GM19025 (cell line): Measurements from ENCODE around the gene USP28.

Experiments used
- ATAC-seq: cut with Tn5 transposase; IDR thresholded peaks from one replicate; pipeline ENCODE4 v1.9.1; 2021; ENCODE audit warnings: mild to moderate bottlenecking, low read depth, moderate library complexity; ENCODE audit not compliant: unreplicated experiment

USP28 gene

GRCh38 chr11:113876798-113877669 lies 1.7 kb upstream of the USP28 start:
- no peak for ATAC-seq

GRCh38 chr11:113876074-113876797 lies 864 bp upstream of the USP28 start:
- ATAC-seq, result no peak

GRCh38 chr11:113874581-113875233 lies 665 bp downstream of the USP28 start:
- ATAC-seq, result peak; percentile 30

GRCh38 chr11:113874096-113874495 lies 1.3 kb downstream of the USP28 start:
- no peak for ATAC-seq

GRCh38 chr11:113873236-113873626 lies 2.1 kb downstream of the USP28 start:
- ATAC-seq, result no peak

- ATAC-seq, result no peak
Measured at GRCh38 chr11:113871336-113871735, 4.0 kb downstream of the USP28 start.

- no peak for ATAC-seq
Measured at GRCh38 chr11:113867843-113868503, 7.4 kb downstream of the USP28 start.

- no peak for ATAC-seq
Measured at GRCh38 chr11:113865873-113866272, 9.5 kb downstream of the USP28 start.

- ATAC-seq, result no peak
Measured at GRCh38 chr11:113864410-113864809, 11.0 kb downstream of the USP28 start.

GRCh38 chr11:113862435-113862834 lies 12.9 kb downstream of the USP28 start:
- ATAC-seq, result no peak

GRCh38 chr11:113859665-113860064 lies 15.7 kb downstream of the USP28 start:
- no peak for ATAC-seq

GRCh38 chr11:113856966-113857759 lies 18.2 kb downstream of the USP28 start:
- no peak for ATAC-seq

GRCh38 chr11:113855803-113856202 lies 19.6 kb downstream of the USP28 start:
- ATAC-seq, result no peak

GRCh38 chr11:113850188-113850587 lies 25.2 kb downstream of the USP28 start:
- no peak for ATAC-seq

- no peak for ATAC-seq
Measured at GRCh38 chr11:113849713-113850112, 25.7 kb downstream of the USP28 start.

- ATAC-seq, result no peak
Measured at GRCh38 chr11:113847580-113847979, 27.8 kb downstream of the USP28 start.

- no peak for ATAC-seq
Measured at GRCh38 chr11:113847111-113847510, 28.3 kb downstream of the USP28 start.

GRCh38 chr11:113841691-113842090 lies 33.7 kb downstream of the USP28 start:
- no peak for ATAC-seq

GRCh38 chr11:113840932-113841664 lies 34.3 kb downstream of the USP28 start:
- ATAC-seq, result no peak
